SIG-M5 (cell line): Measurements from ENCODE around the gene USP50.
"Not testable (repeated sequence)": the region's sequence is repeated elsewhere in the genome, so short reads cannot be mapped to it uniquely, and the experiment has no call there.

Source experiments
- DNase-seq: peaks from one replicate; lab custom pipeline; 2025; lab: John Stamatoyannopoulos, UW

The USP50 gene

DNA sequence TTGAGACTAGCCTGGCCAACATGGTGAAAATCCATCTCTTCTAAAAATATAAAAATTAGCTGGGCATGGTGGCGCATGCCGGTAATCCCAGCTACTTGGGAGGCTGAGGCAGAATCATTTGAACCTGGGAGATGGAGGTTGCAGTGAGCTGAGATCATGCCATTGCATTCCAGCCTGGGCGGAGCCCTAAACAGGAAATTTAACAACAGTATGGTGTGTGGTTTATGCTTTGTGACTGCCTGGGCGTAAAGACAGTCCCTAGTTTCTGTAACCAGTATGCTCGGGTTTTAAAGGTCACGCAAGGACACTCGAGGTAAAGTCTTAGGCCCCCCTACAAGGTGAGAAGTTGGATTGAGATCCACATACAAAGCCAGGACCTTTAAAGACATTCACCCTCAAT, 43.3 kb downstream of the USP50 start:
- DNase-seq = no peak

DNA sequence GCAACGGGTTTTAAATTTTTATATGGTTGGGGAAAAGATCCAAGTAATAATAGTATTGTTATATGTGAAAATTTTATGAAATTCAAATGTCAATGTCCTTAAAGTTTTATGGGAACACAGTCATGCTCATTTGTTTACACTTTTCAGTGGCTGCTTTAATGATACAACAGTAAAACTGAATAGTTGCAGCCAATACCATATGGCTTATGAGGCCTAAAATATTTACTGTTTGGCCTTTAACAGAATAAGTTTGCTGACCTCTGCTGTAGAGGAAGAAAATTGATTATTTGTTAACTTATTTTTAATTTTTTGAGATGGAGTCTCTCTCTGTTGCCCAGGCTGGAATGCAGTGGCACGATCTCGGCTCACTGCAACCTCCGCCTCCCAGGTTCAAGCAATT, 44.7 kb downstream of the USP50 start:
- DNase-seq = no peak

DNA sequence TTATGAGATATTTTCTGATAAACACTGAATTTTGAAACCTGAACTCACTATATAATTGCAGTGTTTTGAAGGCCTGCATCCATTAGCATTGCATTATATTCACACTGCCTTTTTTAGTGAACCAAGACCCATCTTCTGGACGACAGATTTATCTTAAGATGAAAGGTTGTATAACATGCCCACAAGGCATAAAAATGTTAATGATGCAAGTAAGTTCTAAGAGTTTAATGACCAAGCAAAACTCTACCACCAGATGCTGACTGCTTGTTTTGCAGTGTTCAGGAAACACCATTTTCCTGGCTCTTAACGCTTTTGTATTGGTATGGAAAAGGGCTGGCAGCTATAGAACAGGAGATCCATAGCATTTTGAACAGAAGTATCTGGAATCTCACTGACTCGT, 46.1 kb downstream of the USP50 start:
- no peak for DNase-seq

DNA sequence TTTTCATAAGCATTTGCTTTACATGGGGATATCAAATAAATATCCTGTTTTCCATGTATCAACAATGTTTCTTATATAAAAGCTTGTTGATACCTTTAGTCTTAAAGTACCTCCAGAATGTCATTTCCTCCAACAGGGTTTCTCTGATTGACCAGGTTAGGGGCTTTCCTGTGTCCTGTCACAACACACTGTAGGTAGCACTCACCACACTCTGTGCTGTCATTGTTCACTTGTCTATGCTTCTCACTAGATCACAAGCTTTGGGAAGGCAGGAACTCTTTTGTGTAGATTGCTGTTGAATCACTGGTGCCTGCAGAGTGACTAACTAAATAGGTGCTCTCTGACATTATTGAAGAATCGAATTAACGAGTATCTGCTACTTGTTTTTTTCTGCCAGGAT, 49.8 kb downstream of the USP50 start:
- no peak for DNase-seq

DNA sequence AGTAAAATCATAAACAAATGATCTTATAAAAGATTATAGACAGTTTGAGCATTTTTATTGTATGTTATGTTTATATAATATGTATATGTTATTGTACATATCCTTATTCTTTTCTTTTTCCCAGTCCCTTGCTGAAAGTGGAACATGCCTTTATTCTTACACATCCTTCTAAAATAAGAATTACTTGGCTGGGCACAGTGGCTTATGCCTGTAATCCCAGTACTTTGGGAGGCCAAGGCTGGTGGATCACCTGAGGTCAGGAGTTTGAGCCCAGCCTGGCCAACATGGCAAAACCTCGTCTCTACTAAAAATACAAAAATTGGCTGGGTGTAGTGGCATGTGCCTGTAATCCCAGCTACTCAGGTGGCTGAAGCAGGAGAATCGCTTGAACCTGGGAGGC, 51.9 kb downstream of the USP50 start:
- not testable (repeated sequence) for DNase-seq

DNA sequence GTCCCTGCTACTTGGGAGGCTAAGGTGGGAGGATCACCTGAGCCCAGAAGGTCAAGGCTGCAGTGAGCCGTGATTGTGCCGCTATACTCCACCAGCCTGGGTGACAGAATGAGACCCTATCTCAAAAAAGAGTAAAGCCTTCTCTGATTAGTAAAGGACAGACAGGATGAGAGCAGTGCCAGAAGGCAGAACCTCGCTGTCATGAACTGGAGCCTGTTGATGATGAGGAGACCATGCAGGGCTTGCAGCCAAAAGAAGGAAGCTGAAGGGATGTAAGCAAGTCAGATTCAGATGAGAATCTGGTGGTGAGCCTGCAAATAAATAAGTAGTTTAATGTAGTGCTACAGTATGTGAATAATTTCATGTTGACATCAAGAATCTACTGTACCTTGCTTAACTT, 52.8 kb downstream of the USP50 start:
- DNase-seq = no peak

DNA sequence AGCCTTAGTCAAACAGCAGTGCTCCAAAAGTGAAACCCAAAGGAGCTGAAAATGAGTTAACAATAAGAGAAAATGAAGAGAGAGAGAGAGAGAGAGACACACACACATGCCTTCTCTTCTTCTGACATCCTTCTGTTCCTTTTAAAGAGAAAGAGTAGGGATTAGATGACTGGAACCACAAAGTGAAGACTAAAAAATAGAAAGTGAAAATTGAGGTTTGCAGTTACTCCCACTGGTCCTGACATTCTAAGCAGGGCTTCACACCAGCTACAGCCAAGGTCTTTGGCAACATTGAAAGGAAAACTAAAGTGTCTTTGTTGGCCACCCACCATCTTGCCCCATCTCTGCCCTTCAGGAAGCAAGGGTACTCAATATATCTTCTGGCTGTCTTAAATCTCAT, 59.2 kb downstream of the USP50 start:
- DNase-seq = no peak

DNA sequence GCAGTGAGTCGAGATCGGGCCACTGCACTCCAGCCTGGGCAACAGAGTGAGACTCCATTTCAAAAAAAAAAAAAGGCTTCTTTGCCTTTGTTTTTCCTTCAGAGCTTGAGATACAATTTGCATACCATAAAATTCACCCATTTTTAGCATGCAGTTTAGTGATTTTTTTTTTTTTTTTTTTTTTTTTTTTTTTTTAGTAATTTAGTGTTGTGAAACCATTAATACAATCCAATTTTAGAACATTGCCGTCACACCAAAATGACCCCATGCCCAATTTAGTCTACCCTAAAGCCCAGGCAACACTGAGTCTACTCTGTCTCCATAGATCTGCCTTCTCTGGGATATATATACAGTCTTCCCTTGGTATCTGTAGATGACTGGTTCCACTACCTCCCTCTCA, 61.1 kb downstream of the USP50 start:
- DNase-seq = no peak

DNA sequence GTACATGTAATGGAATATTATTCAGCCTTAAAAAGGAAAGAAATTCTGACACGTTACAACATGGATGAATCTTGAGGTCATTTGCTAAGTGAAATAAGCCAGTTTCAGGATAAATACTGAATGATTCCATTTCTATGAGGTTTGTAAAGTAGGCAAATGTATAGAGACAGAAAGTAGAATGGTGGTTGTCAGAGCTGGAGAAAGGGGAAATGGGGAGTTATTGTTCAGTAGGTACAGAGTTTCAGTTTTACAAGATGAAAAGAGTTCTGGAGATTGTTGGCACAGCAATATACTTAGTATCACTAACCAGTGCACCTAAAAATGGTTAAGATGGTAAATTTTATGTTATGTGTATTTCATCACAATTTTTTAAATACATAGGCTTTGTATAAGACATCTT, 61.7 kb downstream of the USP50 start:
- no peak for DNase-seq

DNA sequence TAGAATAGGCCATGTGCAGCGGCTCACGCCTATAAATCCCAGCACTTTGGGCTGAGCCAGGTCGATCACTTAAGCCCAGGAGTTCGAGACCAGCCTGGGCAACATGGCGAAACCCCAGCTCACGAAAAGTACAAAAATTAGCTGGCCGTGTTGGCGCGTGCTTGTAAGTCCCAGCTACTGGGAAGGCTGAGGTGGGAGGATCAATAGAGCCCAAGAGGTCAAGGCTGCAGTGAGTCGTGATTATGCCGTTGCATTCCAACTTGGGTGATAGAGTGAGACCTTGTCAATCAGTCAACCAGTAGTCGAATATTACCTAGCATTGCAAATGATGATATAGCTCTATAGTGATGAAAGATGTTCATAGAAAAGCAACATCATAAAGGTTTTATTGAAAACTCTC, 70.3 kb downstream of the USP50 start:
- no peak for DNase-seq

DNA sequence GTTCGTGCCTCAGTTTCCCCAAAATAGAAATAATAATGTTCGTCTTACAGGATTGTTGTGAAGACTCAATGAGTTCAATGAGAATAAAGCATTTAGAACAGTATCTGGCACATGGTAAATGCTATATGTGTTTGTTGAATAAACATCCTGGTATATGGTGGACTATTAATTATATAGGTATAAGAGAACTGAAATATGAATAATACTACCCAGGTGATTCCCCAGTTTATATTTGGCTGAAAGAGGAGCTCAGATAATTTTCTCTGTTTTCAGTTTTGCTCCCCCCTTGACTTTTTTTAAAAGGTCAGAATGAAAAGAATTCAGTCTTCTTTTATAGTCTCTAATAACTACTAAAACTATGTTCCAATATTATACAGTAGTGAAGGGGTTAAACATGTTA, 75.4 kb downstream of the USP50 start:
- DNase-seq = no peak

DNA sequence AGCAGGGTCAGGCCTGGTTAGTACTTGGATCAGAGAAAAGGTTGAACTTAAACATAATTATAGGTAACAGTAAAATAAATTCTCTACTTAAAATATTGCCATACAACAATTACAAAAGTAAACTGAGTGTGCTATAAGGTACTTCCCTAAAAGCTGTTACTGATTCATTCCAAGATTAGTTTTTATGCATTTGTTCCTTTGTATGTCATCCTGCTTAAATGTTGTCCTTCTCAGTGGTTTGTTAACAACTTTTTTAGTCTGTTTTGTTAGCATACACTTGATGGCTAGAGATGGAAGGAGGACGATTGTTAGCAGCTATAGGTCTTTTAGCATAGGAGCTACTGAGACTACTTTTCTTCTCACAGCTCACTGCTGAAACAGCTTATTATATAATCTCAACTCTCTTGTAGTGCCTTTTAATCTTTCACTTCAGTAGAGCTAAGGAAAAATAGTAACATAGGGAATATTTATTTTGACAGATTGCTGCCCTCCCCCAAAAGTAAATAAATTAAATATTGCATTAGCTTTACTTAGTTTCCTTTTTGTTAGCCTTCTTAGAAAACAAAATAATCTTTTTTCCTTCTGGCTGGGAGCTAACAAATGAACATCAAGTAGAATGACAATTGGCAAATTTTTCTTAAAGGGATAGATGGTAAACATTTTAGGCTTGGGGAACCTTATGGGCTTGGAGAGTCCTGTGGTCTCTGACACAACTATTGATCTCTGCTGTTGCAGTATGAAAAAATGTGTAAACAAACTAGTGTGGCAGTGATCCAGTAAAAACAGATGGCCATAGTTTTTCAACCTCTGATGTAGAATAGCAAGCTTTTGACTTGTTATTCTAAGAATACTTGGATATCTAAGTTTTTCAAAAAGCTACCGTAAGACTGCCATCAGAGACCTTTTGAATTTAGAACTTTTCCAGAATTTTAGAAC, 82.8 kb downstream of the USP50 start:
- DNase-seq = no peak

DNA sequence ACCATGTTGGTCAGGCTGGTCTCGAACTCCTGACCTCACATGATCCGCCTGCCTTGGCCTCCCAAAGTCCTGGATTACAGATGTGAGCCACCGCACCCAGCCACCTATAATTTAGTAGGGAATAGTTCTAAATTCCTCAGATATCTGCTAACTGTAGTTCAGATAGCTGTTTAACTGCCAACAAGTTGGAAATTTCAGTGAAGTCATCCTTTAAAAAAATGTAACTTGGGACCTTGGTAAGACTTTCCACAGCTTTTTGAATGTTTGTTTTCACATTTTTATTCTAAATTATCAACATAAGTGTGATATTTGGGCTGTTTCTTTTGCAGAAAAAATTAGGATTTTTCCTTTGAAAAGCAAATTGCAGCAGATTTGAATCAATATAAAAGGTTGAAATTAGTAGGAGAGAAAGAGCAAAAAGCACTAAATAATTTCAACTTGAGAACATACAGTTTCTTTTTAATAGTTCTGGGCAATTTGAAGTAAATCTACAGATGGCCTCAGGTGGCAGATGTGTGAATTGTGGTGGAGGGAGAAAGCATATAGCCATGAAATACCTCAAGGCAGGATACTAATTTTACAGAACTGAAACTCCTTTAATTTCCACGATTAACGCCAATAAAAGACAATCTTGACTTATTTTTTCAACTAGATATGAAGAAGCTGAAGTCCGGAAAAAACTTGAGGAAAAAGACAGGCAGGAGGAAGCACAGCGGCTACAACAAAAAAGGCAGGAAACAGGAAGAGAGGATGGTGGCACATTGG, 87.9 kb downstream of the USP50 start:
- no peak for DNase-seq

DNA sequence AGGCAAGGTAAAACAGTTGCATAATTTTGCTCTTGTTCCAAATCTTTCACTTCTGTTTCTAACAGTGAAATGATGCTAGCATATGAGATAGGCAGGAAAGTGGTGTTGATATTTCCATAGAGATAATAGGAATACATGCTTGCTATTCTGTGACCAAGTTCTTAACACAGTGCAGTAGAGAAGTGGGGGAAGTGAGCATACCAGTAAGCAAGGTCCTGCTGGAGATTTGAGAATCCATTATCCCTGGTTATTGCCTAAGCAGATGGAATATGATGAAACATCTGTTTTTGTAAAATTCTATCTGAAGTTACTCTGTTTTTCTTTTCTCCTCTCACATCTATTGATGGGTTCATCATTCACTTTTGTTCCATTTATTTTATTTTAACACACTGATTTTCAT, 93.5 kb downstream of the USP50 start:
- DNase-seq = no peak
